Stimulated activated CD8-positive, alpha-beta memory T cell treated with anti-CD3 and anti-CD28 coated beads, Interleukin-4, amount 100 ng/mL, for 4 hours (primary cell): ENCODE data around the gene ZNF775.

Source experiments
- DNase-seq, 2 donors: peaks; one replicate each; pipeline ENCODE4 v3.0.0-alpha.2; 2020; ENCODE audit warnings: low read depth in 2 of 2, low spot score in 1 of 2

Gene ZNF775

DNA sequence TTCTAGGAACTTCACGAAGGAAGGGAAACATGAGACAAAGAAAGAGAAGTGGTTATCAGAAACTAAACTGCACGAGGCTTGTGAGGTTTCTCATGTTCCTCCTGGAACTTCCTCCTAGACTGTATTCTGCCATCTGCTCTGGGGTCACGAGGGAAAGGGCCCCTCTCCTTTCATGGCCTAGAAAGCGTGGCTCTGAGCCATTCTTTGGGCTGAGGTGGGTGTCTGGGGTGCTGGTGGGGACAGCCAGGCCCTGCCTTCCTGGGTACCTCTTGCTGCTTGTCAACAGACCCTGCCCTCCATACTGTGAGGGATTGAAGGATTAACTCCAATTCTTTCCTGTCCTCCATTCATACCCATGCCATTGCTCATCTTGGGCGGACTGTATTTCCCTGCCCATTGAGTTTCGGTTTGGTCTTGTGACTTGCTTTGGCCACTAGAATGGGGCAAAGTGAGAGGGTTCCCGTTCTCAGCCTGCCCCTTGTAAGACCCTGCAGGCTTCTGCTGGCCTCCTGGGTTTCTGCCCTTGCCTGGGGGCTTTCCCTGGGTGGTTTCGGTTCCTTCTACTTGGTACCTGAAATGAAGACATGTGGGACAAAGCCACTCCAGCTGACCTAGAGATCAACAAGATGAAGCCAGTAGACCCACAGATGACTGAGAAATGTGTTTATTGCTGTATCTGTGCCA is 56.4 kb downstream of the ZNF775 start:
- DNase-seq: no peak

DNA sequence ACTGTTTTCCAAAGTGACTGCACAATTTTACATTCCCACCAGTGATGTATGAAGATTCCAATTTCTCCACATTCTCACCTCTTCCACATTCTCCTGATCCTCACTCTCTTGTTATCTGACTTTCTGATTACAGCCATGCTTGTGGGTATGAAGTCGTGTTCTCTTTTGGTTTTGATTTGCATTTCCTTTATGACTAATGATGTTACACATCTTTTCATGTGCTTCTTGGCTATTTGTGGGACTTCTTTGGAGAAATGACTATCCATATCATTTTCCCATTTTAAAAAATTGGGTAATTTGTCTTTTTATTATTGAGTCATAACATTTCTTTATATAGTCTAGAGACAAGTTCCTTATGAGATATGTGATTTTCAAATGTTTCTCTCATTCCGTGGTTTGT is 60.8 kb downstream of the ZNF775 start:
- DNase-seq: no peak

DNA sequence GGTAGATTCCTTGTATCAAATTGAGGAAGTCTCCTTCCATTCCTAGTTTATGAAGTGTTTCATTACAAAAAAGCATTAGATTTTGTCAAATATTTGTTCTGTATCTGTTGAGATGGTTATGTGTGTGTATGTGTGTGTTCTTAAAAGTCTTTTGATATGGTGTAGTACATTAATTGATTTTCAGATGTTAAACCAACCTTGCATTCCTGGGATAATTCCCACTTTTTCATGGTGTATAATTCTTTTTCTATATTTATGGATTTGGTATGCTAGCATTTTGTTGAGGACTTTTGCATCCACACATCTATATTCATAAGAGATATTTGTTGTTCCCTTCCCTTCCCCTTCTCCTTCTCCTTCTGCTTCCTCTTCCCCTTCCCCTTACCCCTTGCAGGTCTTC is 62.4 kb downstream of the ZNF775 start:
- DNase-seq: no peak

DNA sequence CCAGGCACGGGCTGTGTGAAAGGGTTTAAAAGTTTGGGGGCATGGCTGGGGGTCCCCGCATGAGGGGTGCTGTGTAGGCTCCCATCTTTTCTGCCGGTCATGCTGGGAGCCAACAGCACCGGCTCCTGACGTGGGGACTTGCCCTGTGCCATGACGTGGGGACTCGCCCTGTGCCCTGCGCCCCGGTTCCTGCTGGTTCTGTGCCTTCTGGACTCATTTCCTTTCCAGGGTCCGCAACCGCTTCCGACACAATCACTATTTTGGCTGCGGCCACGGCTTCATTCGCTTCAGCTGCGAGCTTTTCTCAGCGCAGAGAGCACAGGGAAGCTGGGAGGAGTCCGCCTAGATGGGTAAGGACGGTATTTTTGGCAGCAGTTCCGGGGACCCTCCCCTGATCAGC is 63.7 kb downstream of the ZNF775 start:
- DNase-seq: no peak

DNA sequence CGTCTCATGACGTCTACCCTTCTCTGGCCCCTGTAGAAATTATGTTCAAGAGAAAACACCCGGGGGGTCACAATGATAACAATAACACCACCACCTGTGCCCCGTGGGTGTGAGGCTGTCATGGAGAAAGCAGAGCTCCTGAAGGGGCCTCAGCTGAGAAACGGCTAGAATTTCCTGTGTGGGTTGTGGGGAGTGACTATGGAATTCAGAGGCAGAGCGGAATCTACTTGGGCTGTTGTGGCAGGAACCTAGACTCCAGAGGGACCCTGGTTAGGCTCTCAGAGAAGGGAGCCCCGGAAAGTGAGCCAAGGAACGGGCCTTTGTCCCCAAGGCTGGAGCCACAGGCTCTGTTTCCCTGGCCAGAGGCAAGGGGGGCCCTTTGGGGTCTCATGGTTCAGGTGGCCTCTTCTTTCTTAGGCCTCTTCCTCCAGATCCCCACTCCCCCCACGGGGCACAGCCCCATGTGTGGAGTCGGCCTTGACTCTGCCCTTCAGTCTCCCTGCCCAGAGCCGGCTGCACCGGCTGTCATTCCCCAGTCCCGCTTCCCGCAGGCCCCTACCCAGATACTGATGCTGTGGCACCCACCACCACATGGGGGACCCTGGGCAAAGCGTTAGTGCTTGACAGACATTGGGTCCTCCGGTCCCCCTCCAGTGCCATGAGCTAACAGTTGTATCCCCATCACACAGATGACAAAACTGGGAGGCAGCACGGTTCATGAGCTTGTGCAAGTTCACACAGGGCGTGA is 64.8 kb downstream of the ZNF775 start:
- no peak for DNase-seq

DNA sequence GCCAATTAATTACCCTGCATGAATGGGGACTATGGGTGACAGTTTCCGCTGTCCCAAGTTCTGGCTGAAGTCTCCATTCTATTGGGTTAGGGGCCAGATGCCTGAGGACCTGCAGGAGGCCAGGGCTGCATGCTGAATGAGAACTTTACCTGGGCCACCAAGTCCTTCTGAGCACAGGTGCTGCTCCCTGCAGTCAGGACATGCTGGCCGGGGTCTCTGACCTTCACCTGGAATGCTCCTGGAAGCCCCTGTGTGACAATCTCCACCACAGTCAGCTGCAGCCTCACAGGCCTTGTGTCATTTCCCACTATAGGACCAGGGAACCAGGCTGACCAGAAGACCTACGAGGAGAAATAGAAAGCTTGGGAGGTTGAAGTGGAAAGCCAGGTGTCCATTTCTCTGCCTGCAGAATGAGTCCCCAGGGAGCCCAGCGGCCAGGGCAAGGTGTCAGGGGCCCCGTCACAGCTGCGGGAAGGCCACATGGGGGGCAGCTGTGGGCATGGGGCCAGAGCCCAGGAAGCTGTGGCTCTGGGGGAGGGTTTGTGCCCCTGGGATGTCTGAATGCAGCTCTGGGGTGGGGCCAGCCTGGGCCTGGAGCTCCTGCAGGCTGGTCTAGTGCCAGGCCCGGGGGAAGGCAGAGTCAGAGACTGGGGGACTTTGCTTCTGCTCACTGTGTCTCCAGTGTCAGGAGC is 65.7 kb downstream of the ZNF775 start:
- DNase-seq: no peak

DNA sequence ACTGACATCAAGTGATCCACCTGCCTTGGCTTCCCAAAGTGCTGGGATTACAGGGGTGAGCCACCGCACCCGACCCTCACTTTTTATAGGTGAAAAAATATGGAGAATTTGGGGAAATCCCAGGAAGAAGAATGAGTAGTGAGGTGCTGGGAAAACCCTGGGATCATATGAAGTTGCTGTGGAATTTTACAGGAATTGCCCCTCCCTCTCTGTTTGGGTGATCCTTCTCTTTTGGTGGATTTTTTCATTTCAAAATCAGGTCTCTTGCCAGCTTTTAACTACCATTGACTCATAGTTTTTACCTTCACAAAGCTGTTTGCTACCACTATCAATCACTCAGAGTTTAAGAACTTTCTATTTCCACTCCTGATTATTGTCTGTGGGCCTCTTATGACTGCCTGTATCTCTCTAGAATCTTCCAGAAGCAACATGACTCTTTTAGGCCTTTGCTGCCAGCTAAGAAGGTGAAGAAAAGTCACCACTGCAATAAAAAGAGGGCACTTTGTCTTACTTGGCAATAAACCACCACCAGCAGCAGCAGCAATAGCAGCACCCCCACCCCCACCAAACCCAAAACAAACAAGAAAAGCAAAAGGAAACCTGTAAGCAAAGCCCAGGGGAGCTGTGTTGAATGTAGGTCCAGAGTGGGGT is 67.3 kb downstream of the ZNF775 start:
- DNase-seq: no peak
